ENCODE measurements around the gene TENT5A. TPM values are rescaled to one million over a fixed set of nuclear protein-coding genes. Genes with fewer than 3 reads are reported as not detected.

Gene TENT5A
- total RNA-seq, 1 donor from 2014 or later: 44.4 TPM

- Histone ChIP-seq H3K4me3 (no peak overlapping the region), H3K36me3 (no peaks in the 10 kb centered on the region), H3K4me1 (peaks cover 20% of the 10 kb centered on the region), H3K9me3 (replicated peaks) (no peaks in the 10 kb centered on the region), H3K27ac (replicated peaks) (no peak overlapping the region), H3K27me3 (ENCODE audit: low read depth) (no peaks in the 10 kb centered on the region)
- intact Hi-C loops (cut with micrococcal nuclease): no loop called here
- DNase-seq: no peak
- TF ChIP-seq CTCF (IDR thresholded peaks at IDR 0.05; ENCODE audit: borderline replicate concordance): no peak
These were observed 14.8 kb upstream of the TENT5A start for GRCh38 chr6:81767163-81767891.

- H3K9me3 ChIP-seq (replicated peaks): no peaks in the 10 kb centered on the region
- intact Hi-C loops (cut with micrococcal nuclease): no loop called here
These were observed 14.1 kb upstream of the TENT5A start for GRCh38 chr6:81766482-81767069.

GRCh38 chr6:81764531-81764930 lies 12.1 kb upstream of the TENT5A start:
- H3K4me1 ChIP-seq: peaks cover 23% of the 10 kb centered on the region
- no peak overlapping the region for H3K4me3 ChIP-seq
- TF ChIP-seq CTCF (IDR thresholded peaks at IDR 0.05; ENCODE audit: borderline replicate concordance): no peak
- no peaks in the 10 kb centered on the region for H3K9me3 ChIP-seq (replicated peaks)
- no peak for DNase-seq
- no peaks in the 10 kb centered on the region for H3K36me3 ChIP-seq
- H3K27ac ChIP-seq (replicated peaks): no peak overlapping the region
- intact Hi-C loops (cut with micrococcal nuclease): no loop called here
- no peaks in the 10 kb centered on the region for H3K27me3 ChIP-seq (ENCODE audit: low read depth)

More at GRCh38 chr6:81766482-81767069, 14.1 kb upstream of the TENT5A start:
- Histone ChIP-seq H3K27me3 (ENCODE audit: low read depth) (no peaks in the 10 kb centered on the region), H3K36me3 (no peaks in the 10 kb centered on the region), H3K4me3 (no peak overlapping the region), H3K4me1 (peaks cover 23% of the 10 kb centered on the region), H3K27ac (replicated peaks) (peak overlapping the region; percentile 17)
- TF ChIP-seq CTCF (IDR thresholded peaks at IDR 0.05; ENCODE audit: borderline replicate concordance): no peak
- DNase-seq: no peak

- no peak for DNase-seq
- Histone ChIP-seq H3K27me3 (ENCODE audit: low read depth) (no peaks in the 10 kb centered on the region), H3K4me1 (peaks cover 23% of the 10 kb centered on the region), H3K36me3 (no peaks in the 10 kb centered on the region), H3K9me3 (replicated peaks) (no peaks in the 10 kb centered on the region), H3K4me3 (no peak overlapping the region), H3K27ac (replicated peaks) (no peak overlapping the region)
- intact Hi-C loops (cut with micrococcal nuclease): no loop called here
- TF ChIP-seq CTCF (IDR thresholded peaks at IDR 0.05; ENCODE audit: borderline replicate concordance): no peak
These were observed 11.5 kb upstream of the TENT5A start for GRCh38 chr6:81763968-81764367.

- no peak overlapping the region for H3K27ac ChIP-seq (replicated peaks)
These were observed 10.6 kb upstream of the TENT5A start for GRCh38 chr6:81763051-81763450.

More at GRCh38 chr6:81763051-81763450, 10.6 kb upstream of the TENT5A start:
- Histone ChIP-seq H3K4me3 (no peak overlapping the region), H3K27me3 (ENCODE audit: low read depth) (no peaks in the 10 kb centered on the region), H3K4me1 (peaks cover 23% of the 10 kb centered on the region), H3K36me3 (no peaks in the 10 kb centered on the region), H3K9me3 (replicated peaks) (no peaks in the 10 kb centered on the region)
- no peak for TF ChIP-seq CTCF (IDR thresholded peaks at IDR 0.05; ENCODE audit: borderline replicate concordance)
- DNase-seq: no peak
- intact Hi-C loops (cut with micrococcal nuclease): no loop called here
